Epithelial cell of proximal tubule (primary cell): Measurements from ENCODE around the gene RPAP2. TPM values are rescaled to one million over a fixed set of nuclear protein-coding genes. Genes with fewer than 3 reads are reported as not detected.
"Not testable (repeated sequence)": the region's sequence is repeated elsewhere in the genome, so short reads cannot be mapped to it uniquely, and the experiment has no call there.

Experiments used
- DNase-seq: peaks from one replicate; pipeline ENCODE4 v3.0.0-alpha.2; 2011; ENCODE audit warnings: low read depth
- H3K4me3 ChIP-seq: 2 replicates; pipeline ENCODE4 v1.5.1; 2011; ENCODE audit warnings: low read depth, mild to moderate bottlenecking, low read length
- CTCF ChIP-seq: conservative IDR thresholded peaks from 2 replicates; pipeline ENCODE4 v1.5.1; 2012; ENCODE audit warnings: low read depth, mild to moderate bottlenecking, low read length
- total RNA-seq: library from RNA; depleted of rRNA; stranded (reverse); fragments of >200 nt; gene quantifications from 2 replicates; pipeline ENCODE4 v1.2.3, GENCODE V29; 2015

RPAP2 gene
- total RNA-seq, 1 donor from 2014 or later, result 3.7 TPM

GRCh38 chr1:92409946-92410549 is 111.2 kb downstream of the RPAP2 start:
- no peak overlapping the region for H3K4me3 ChIP-seq
- DNase-seq, result no peak
- no peak for TF ChIP-seq CTCF

- H3K4me3 ChIP-seq, result no peak overlapping the region
- TF ChIP-seq CTCF, result no peak
- DNase-seq, result no peak
Measured at GRCh38 chr1:92410706-92411105, 111.8 kb downstream of the RPAP2 start.

- H3K4me3 ChIP-seq, result no peak overlapping the region
- no peak for TF ChIP-seq CTCF
- DNase-seq, result no peak
Measured at GRCh38 chr1:92411511-92411910, 112.7 kb downstream of the RPAP2 start.

GRCh38 chr1:92419642-92420041 is 120.8 kb downstream of the RPAP2 start:
- no peak for DNase-seq
- no peak for TF ChIP-seq CTCF
- H3K4me3 ChIP-seq, result no peak overlapping the region

GRCh38 chr1:92424381-92424780 is 125.5 kb downstream of the RPAP2 start:
- TF ChIP-seq CTCF, result no peak
- no peak for DNase-seq
- H3K4me3 ChIP-seq, result no peak overlapping the region

- no peak overlapping the region for H3K4me3 ChIP-seq
- DNase-seq, result no peak
- TF ChIP-seq CTCF, result no peak
Measured at GRCh38 chr1:92425617-92426016, 126.8 kb downstream of the RPAP2 start.

- no peak for TF ChIP-seq CTCF
- no peak overlapping the region for H3K4me3 ChIP-seq
- no peak for DNase-seq
Measured at GRCh38 chr1:92430030-92430429, 131.2 kb downstream of the RPAP2 start.

- not testable (repeated sequence) for H3K4me3 ChIP-seq, DNase-seq
Measured at GRCh38 chr1:92434572-92434971, 135.7 kb downstream of the RPAP2 start.
